SU-DHL-6 (cell line): ENCODE results near the gene TECTA.

Source experiments
- H2AFZ ChIP-seq: fragments of 200-600 bp; sonication (generic); 2 replicates; pipeline ENCODE4 v1.6.1; 2014; ENCODE audit warnings: low read depth, mild to moderate bottlenecking, moderate library complexity, mixed read lengths, antibody characterized with exemption, low read length; ENCODE audit not compliant: severe bottlenecking
- H3F3A ChIP-seq: fragments of 200-600 bp; shearing (Covaris generic); 2 replicates; pipeline ENCODE4 v1.6.0; 2016; ENCODE audit warnings: antibody characterized with exemption, mild to moderate bottlenecking; ENCODE audit not compliant: insufficient read depth
- H3K27ac ChIP-seq: fragments of 200-600 bp; sonication (generic); 2 replicates; pipeline ENCODE4 v1.5.1; 2016; ENCODE audit warnings: low read depth, mild to moderate bottlenecking, low read length, moderate library complexity, mixed read lengths
- H3K27me3 ChIP-seq: fragments of 200-600 bp; sonication (generic), shearing (Covaris generic); 2 replicates; pipeline ENCODE4 v1.6.0; 2014; ENCODE audit warnings: mild to moderate bottlenecking, low read length
- H3K36me3 ChIP-seq: fragments of 200-600 bp; sonication (generic); 2 replicates; pipeline ENCODE4 v1.6.1; 2014; ENCODE audit warnings: mild to moderate bottlenecking, low read length, mixed read lengths
- H3K4me2 ChIP-seq: fragments of 300-600, 200-600 bp; shearing (Covaris generic), sonication (generic); 2 replicates; pipeline ENCODE4 v1.6.0; 2014; ENCODE audit warnings: low read length, low read depth, mild to moderate bottlenecking; ENCODE audit not compliant: poor library complexity, severe bottlenecking
- H3K4me3 ChIP-seq: fragments of 200-600 bp; sonication (generic); 2 replicates; pipeline ENCODE4 v1.5.1; 2014; ENCODE audit warnings: antibody characterized with exemption, low read length, mild to moderate bottlenecking, mixed read lengths; ENCODE audit not compliant: insufficient read depth, poor library complexity, severe bottlenecking
- H3K79me2 ChIP-seq: fragments of 200-600 bp; sonication (generic); 2 replicates; pipeline ENCODE4 v1.6.1; 2014; ENCODE audit warnings: mild to moderate bottlenecking, low read length, moderate library complexity; ENCODE audit not compliant: insufficient read depth
- H3K9ac ChIP-seq: fragments of 200-600 bp; sonication (generic); 2 replicates; pipeline ENCODE4 v1.7.0; 2014; ENCODE audit warnings: mild to moderate bottlenecking, low read length
- H3K9me2 ChIP-seq: fragments of 200-600 bp; sonication (generic); replicated peaks from 2 replicates; pipeline ENCODE4 v1.6.1; 2014; ENCODE audit warnings: low read length; ENCODE audit not compliant: insufficient read depth
- H3K9me3 ChIP-seq: fragments of 200-600 bp; sonication (generic); 2 replicates; pipeline ENCODE4 v1.6.1; 2014; ENCODE audit warnings: low read length, mixed read lengths; ENCODE audit not compliant: insufficient read depth
- H4K20me1 ChIP-seq: fragments of 200-600 bp; sonication (generic); 2 replicates; pipeline ENCODE4 v1.6.1; 2014; ENCODE audit warnings: low read depth, mild to moderate bottlenecking, antibody characterized with exemption, low read length, moderate library complexity, mixed read lengths
- EZH2phosphoT487 ChIP-seq: fragments of 200-600 bp; sonication (generic), shearing (Covaris generic); conservative IDR thresholded peaks from 2 replicates; pipeline ENCODE4 v1.6.1; 2018; ENCODE audit warnings: mild to moderate bottlenecking, antibody characterized with exemption, low read length, moderate library complexity, mixed read lengths
- TF ChIP-seq, protein P1 (sequence below): fragments of 200-600 bp; sonication (generic); IDR thresholded peaks from one replicate; pipeline ENCODE4 v1.5.1; 2017; ENCODE audit warnings: antibody characterized with exemption, mild to moderate bottlenecking, low read length, moderate library complexity; ENCODE audit not compliant: insufficient read depth, poor library complexity, severe bottlenecking

TECTA gene

DNA sequence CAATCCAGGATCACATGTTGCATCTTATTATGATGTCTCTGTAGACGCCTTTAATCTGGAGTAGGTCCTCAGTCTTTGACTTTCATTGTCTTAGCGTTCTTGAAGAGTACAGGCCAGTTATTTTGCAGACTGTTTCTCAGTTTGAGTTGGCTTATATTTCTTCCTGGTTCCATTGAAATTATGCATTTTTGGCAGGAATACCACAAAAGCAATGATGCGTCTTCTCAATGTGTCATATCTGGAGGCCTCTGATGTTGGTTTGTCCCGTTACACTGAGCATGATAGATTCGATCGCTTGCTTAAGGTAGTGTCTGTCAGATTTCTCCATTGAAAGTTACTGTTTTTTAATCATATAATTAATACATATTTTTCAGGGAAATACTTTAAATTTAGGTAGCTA is 30.6 kb downstream of the TECTA start:
- H2AFZ ChIP-seq = no peak overlapping the region
- H3K4me2 ChIP-seq = no peak overlapping the region
- H3K9ac ChIP-seq = no peak overlapping the region
- H3K9me2 ChIP-seq = no peaks in the 10 kb centered on the region
- H4K20me1 ChIP-seq = no peaks in the 10 kb centered on the region
- H3K27ac ChIP-seq = no peak overlapping the region
- H3K9me3 ChIP-seq = no peaks in the 10 kb centered on the region
- H3K4me3 ChIP-seq = no peak overlapping the region
- no peaks in the 10 kb centered on the region for H3K36me3 ChIP-seq
- H3K27me3 ChIP-seq = no peaks in the 10 kb centered on the region
- H3K79me2 ChIP-seq = no peaks in the 10 kb centered on the region
- no peaks in the 10 kb centered on the region for H3F3A ChIP-seq
- TF ChIP-seq, protein P1, sequence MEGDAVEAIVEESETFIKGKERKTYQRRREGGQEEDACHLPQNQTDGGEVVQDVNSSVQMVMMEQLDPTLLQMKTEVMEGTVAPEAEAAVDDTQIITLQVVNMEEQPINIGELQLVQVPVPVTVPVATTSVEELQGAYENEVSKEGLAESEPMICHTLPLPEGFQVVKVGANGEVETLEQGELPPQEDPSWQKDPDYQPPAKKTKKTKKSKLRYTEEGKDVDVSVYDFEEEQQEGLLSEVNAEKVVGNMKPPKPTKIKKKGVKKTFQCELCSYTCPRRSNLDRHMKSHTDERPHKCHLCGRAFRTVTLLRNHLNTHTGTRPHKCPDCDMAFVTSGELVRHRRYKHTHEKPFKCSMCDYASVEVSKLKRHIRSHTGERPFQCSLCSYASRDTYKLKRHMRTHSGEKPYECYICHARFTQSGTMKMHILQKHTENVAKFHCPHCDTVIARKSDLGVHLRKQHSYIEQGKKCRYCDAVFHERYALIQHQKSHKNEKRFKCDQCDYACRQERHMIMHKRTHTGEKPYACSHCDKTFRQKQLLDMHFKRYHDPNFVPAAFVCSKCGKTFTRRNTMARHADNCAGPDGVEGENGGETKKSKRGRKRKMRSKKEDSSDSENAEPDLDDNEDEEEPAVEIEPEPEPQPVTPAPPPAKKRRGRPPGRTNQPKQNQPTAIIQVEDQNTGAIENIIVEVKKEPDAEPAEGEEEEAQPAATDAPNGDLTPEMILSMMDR = no peak
- no peak for TF ChIP-seq EZH2phosphoT487

DNA sequence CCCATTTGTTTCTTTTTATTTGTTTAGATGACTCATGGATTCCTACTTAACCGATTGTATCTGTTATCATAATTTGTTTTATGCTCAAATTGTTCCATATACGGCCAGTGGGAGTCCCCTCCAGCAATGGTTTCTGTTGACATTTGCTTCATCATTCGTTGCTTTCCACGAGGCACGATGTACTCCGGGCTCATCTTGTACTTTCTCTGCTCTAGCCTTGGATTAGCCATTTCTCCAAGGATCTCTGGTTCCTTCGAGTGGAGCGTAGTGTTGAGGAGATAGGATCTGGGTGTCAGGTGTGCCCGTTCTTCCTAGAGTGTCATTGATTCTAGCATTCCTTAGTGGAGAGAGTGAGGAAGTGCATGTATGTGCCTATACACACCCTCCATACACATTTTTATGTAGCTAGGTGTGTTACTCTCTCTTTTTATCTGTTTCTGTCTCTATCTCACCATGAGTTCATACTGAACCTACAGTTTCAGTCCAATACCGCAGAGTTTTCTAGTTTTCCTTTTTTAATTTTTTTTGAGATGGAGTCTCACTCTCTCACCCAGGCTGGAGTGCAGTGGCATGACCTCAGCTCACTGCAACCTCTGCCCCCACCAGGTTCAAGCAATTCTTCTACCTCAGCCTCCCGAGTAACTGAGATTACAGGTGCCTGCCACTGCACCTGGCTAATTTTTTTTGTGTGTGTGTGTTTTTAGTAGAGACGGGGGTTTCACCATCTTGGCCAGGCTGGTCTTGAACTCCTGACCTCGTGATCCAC is 31.4 kb downstream of the TECTA start:
- Histone ChIP-seq H3K4me2 (no peak overlapping the region), H3K36me3 (no peaks in the 10 kb centered on the region), H3K9ac (no peak overlapping the region), H3K27me3 (no peaks in the 10 kb centered on the region), H3F3A (no peaks in the 10 kb centered on the region), H4K20me1 (no peaks in the 10 kb centered on the region), H3K79me2 (no peaks in the 10 kb centered on the region), H3K9me3 (no peaks in the 10 kb centered on the region), H3K4me3 (no peak overlapping the region), H2AFZ (no peak overlapping the region), H3K27ac (no peak overlapping the region), H3K9me2 (no peaks in the 10 kb centered on the region)
- no peak for TF ChIP-seq EZH2phosphoT487
- TF ChIP-seq, protein P1 = no peak

DNA sequence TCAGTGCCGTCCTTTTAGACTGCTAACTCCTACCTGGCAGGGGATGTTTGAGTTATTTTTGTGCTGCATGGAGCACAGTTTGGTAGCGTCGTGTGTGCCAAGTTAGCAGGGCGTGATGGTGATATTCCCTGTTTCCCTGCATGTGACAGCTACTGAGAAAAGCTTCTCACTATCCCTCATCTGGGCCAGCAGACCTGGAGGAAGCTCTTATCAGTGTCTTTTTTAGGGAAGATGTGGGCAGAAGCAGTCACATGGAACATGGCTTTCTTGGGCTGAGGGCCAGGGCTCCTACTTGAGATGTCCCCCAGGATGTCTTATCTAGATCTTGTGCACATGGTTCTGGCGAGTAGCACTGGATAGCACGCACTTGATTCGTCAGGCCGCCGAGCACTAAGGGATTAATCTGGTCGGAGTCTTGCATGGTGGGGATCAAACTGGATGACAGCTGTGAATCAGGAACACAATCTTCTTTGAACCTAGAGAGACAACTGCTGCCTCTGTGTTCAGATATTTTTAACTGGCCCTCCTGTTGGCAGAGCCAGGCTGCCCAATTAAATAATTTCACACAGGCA is 33.8 kb downstream of the TECTA start:
- Histone ChIP-seq H3K79me2 (no peaks in the 10 kb centered on the region), H2AFZ (no peak overlapping the region), H4K20me1 (no peaks in the 10 kb centered on the region), H3K4me2 (no peak overlapping the region), H3K9me3 (no peaks in the 10 kb centered on the region), H3K27ac (no peak overlapping the region), H3K9ac (no peak overlapping the region), H3K4me3 (no peak overlapping the region), H3K36me3 (no peaks in the 10 kb centered on the region), H3K9me2 (no peaks in the 10 kb centered on the region), H3K27me3 (no peaks in the 10 kb centered on the region), H3F3A (no peaks in the 10 kb centered on the region)
- TF ChIP-seq, protein P1 = no peak
- no peak for TF ChIP-seq EZH2phosphoT487
